Brain microvascular endothelial cell (primary cell): ENCODE results near the gene NOTCH4.

Experiments
- DNase-seq: peaks from one replicate; pipeline ENCODE4 v3.0.0-alpha.2; 2020
- H3K27ac ChIP-seq: fragments of 250-450 bp; sonication (Bioruptor Pico); 2 replicates; pipeline ENCODE4 v1.5.1; 2020; ENCODE audit warnings: mild to moderate bottlenecking, moderate library complexity
- H3K27me3 ChIP-seq: fragments of 250-450 bp; sonication (Bioruptor Pico); replicated peaks from 2 replicates; pipeline ENCODE4 v1.5.1; 2020; ENCODE audit warnings: mild to moderate bottlenecking
- H3K36me3 ChIP-seq: fragments of 250-450 bp; sonication (Bioruptor Pico); replicated peaks from 2 replicates; pipeline ENCODE4 v1.5.1; 2020; ENCODE audit warnings: mild to moderate bottlenecking
- H3K4me3 ChIP-seq: 2 replicates; pipeline ENCODE4 v1.5.1; 2011; ENCODE audit warnings: low read depth, mild to moderate bottlenecking, control low read depth, low read length, moderate library complexity
- in situ Hi-C: cut with HindIII; loops from 2 replicates; pipeline ENCODE4 v1.10.0; 2017; ENCODE audit warnings: low sequenced_read_pairs, low pct_ligation_motif_present
- TF ChIP-seq, protein P1 (sequence below): IDR thresholded peaks from 2 replicates; pipeline ENCODE4 v1.5.1; 2011; ENCODE audit warnings: low read depth, mild to moderate bottlenecking, moderate library complexity, low read length, control low read depth, inconsistent platforms; ENCODE audit errors: missing control alignments

NOTCH4 gene

DNA sequence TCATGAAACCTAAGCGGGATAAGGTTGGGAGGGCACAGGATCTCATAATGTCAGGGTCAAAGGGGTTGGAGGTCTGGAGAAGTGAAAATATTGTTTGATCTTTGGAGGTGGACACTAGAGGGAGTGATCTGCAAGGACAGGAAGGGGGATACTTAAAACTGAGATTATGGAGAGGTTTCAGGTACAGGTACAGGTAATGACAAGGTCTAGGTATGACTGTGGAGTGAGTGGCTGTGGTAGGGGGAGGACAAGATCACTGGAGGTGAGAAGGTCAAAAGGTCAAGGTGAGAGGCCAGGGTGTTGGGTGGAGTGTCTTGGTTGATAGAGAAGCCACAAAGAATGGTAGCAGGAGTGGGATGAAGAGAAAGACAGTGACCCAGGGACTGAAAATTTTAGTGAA lies 16.8 kb upstream of the NOTCH4 start:
- Histone ChIP-seq H3K4me3 (no peak overlapping the region), H3K36me3 (no peaks in the 10 kb centered on the region), H3K27me3 (no peaks in the 10 kb centered on the region), H3K27ac (no peak overlapping the region)
- in situ Hi-C loops, result no loop called here
- DNase-seq, result no peak
- TF ChIP-seq, protein P1, sequence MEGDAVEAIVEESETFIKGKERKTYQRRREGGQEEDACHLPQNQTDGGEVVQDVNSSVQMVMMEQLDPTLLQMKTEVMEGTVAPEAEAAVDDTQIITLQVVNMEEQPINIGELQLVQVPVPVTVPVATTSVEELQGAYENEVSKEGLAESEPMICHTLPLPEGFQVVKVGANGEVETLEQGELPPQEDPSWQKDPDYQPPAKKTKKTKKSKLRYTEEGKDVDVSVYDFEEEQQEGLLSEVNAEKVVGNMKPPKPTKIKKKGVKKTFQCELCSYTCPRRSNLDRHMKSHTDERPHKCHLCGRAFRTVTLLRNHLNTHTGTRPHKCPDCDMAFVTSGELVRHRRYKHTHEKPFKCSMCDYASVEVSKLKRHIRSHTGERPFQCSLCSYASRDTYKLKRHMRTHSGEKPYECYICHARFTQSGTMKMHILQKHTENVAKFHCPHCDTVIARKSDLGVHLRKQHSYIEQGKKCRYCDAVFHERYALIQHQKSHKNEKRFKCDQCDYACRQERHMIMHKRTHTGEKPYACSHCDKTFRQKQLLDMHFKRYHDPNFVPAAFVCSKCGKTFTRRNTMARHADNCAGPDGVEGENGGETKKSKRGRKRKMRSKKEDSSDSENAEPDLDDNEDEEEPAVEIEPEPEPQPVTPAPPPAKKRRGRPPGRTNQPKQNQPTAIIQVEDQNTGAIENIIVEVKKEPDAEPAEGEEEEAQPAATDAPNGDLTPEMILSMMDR, result peak; percentile 14

DNA sequence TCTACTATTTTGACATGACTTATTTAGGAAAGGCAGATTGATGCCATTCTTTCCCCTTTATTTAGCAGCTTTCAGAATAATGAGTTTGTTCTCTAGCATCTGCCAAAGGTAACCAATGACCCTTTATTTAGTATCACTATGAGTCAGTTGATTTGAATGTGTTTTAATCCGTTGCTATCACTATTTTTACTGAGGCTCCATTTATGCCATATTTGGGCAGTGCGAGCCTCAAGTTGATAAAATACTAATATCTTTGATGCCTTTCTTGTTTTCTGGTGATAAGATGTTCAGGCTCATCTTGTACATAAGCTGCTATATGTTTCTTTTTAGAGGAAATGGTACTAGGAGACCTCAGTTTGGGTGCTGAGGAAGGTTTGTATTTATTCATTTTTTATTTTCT lies 15.6 kb upstream of the NOTCH4 start:
- TF ChIP-seq, protein P1, result no peak
- no peak overlapping the region for H3K4me3 ChIP-seq
- H3K27me3 ChIP-seq, result no peaks in the 10 kb centered on the region
- H3K27ac ChIP-seq, result no peak overlapping the region
- in situ Hi-C loops, result no loop called here
- DNase-seq, result no peak
- H3K36me3 ChIP-seq, result no peaks in the 10 kb centered on the region

DNA sequence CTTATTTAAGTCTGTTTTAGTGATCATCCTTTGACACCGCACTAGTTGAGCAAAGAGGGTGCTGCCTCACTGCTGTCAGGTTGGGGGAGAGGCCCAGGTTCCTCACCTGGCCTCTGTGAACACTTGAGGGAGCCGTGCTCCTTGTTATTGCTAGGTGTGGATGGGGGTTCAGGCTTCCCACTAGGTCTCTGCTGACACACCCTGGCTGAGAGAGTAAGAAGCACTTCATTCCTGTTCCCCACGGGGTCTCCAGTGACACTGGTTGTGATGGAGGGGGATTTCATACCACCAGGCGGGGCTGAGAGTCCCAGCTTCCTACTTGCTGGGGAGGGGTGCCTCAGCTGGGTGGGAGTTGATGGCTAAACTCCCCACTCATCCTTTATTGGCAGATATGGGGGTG lies 11.1 kb upstream of the NOTCH4 start:
- in situ Hi-C loops, result no loop called here
- DNase-seq, result no peak
- TF ChIP-seq, protein P1, result no peak
- no peaks in the 10 kb centered on the region for H3K36me3 ChIP-seq
- no peak overlapping the region for H3K27ac ChIP-seq
- no peaks in the 10 kb centered on the region for H3K27me3 ChIP-seq
- no peak overlapping the region for H3K4me3 ChIP-seq

DNA sequence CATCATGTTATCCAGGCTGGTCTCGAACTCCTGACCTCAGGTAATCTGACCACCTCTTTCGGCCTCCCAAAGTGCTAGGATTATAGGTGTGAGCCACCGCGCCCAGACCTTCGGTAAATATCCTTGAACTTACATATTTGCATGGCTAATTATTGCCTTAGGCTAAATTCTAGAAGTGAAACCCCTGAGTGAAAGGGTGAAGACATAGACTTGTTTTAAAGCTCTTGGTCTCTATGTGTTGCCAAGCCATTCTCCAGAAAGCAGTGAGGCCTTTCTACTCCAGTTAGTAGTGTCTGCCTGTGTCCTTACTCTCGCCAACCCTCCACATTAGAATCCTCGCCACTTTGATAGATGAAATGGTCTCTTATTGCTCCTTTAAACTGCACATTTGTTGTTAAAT lies 2.6 kb upstream of the NOTCH4 start:
- no peaks in the 10 kb centered on the region for H3K27me3 ChIP-seq
- in situ Hi-C loops, result no loop called here
- TF ChIP-seq, protein P1, result no peak

DNA sequence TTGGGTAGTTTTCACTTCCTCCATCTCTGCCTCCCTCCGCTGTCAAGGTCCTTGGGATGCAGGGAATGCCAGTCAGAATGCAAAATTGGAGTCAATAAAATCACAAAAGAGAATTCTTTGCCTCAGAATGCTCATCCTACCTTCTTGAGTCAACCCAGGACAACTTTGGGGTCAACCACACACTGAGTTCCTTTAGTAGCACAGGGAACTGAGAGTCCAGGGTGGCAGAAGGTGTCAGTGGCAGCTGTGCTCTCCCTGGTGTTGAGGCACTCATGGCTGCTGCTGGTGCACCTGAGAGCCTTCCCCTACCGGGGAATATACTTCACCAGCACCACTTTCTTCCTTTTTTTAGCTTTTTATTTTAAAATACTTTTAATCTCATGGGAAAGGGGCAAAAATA lies 829 bp upstream of the NOTCH4 start:
- no peak for DNase-seq
- H3K36me3 ChIP-seq, result no peaks in the 10 kb centered on the region
- TF ChIP-seq, protein P1, result no peak
- no peaks in the 10 kb centered on the region for H3K27me3 ChIP-seq
- no peak overlapping the region for H3K4me3 ChIP-seq
- H3K27ac ChIP-seq, result no peak overlapping the region
- in situ Hi-C loops, result no loop called here

More for the DNA sequence above, 2.6 kb upstream of the NOTCH4 start:
- Histone ChIP-seq H3K4me3 (no peak overlapping the region), H3K27ac (no peak overlapping the region), H3K36me3 (no peaks in the 10 kb centered on the region)
- DNase-seq, result no peak
